Neuronal stem cell (in vitro differentiated cells): ENCODE results near the gene SPNS2.

ENCODE experiments used
- DNase-seq: peaks from one replicate; pipeline ENCODE4 v3.0.0-alpha.2; 2013; ENCODE audit warnings: low spot score
- H2AFZ ChIP-seq: one replicate; pipeline ENCODE4 v1.6.1; 2013; ENCODE audit warnings: mild to moderate bottlenecking, low read length, inconsistent platforms
- H2AK5ac ChIP-seq: 2 replicates; pipeline ENCODE4 v1.6.1; 2013; ENCODE audit warnings: low read depth, mild to moderate bottlenecking, inconsistent platforms, low read length, moderate library complexity, mixed read lengths
- H2BK120ac ChIP-seq: 2 replicates; pipeline ENCODE4 v1.6.1; 2013; ENCODE audit warnings: low read depth, mild to moderate bottlenecking, inconsistent platforms, low read length, moderate library complexity, mixed read lengths
- H2BK12ac ChIP-seq: one replicate; pipeline ENCODE4 v1.6.1; 2013; ENCODE audit warnings: low read length, inconsistent platforms
- H2BK15ac ChIP-seq: 2 replicates; pipeline ENCODE4 v1.6.1; 2013; ENCODE audit warnings: mild to moderate bottlenecking, low read length, inconsistent platforms, mixed read lengths
- H2BK5ac ChIP-seq: one replicate; pipeline ENCODE4 v1.6.1; 2013; ENCODE audit warnings: inconsistent platforms, mild to moderate bottlenecking, low read length, moderate library complexity
- H3K14ac ChIP-seq: one replicate; pipeline ENCODE4 v1.6.1; 2013; ENCODE audit warnings: low read length, inconsistent platforms
- H3K18ac ChIP-seq: 2 replicates; pipeline ENCODE4 v1.6.1; 2013; ENCODE audit warnings: low read length, inconsistent platforms
- H3K23ac ChIP-seq: 2 replicates; pipeline ENCODE4 v1.6.1; 2013; ENCODE audit warnings: low read depth, mild to moderate bottlenecking, mixed read lengths, low read length, inconsistent platforms; ENCODE audit not compliant: poor library complexity
- H3K27ac ChIP-seq: replicated peaks from 3 replicates; pipeline ENCODE4 v1.5.1; 2013; ENCODE audit warnings: low read length, inconsistent platforms
- H3K27me3 ChIP-seq, 3 experiments: 2 replicates each; pipeline ENCODE4 v1.6.1; 2013; ENCODE audit warnings: low read length in 3 of 3, mild to moderate bottlenecking in 2 of 3, inconsistent platforms in 1 of 3, low read depth in 1 of 3, mixed read lengths in 1 of 3, moderate library complexity in 1 of 3; ENCODE audit not compliant: control insufficient read depth in 3 of 3, insufficient read depth in 3 of 3
- H3K36me3 ChIP-seq, 2 donors: replicated peaks in 1 of 2; 2 replicates each; pipeline ENCODE4 v1.6.1; 2013; ENCODE audit warnings: low read length in 2 of 2; ENCODE audit not compliant: control insufficient read depth in 2 of 2, insufficient read depth in 2 of 2
- H3K4ac ChIP-seq: 2 replicates; pipeline ENCODE4 v1.6.1; 2013; ENCODE audit warnings: inconsistent platforms, mild to moderate bottlenecking, low read length, moderate library complexity
- H3K4me1 ChIP-seq, 2 donors: 1 replicate in 1 of 2; 2 replicates in 1 of 2; pipeline ENCODE4 v1.6.1; 2013; ENCODE audit warnings: low read length in 2 of 2, low read depth in 1 of 2; ENCODE audit not compliant: control insufficient read depth in 2 of 2, insufficient read depth in 1 of 2
- H3K4me2 ChIP-seq: one replicate; pipeline ENCODE4 v1.6.1; 2013; ENCODE audit warnings: mild to moderate bottlenecking, low read length, inconsistent platforms; ENCODE audit not compliant: insufficient read depth, poor library complexity, severe bottlenecking
- H3K4me3 ChIP-seq, 2 donors: 2 replicates each; pipeline ENCODE4 v1.5.1; 2013; ENCODE audit warnings: low read length in 2 of 2, mild to moderate bottlenecking in 2 of 2, inconsistent platforms in 1 of 2, moderate library complexity in 1 of 2
- H3K79me1 ChIP-seq: one replicate; pipeline ENCODE4 v1.6.1; 2013; ENCODE audit warnings: low read depth, mild to moderate bottlenecking, inconsistent platforms, low read length, moderate library complexity
- H3K9ac ChIP-seq: one replicate; pipeline ENCODE4 v1.6.1; 2013; ENCODE audit warnings: mild to moderate bottlenecking, low read depth, low read length, inconsistent platforms; ENCODE audit not compliant: poor library complexity
- H3K9me3 ChIP-seq, 2 donors: replicated peaks in 1 of 2; 2 replicates each; pipeline versions ENCODE3 to v1.6.1; 2013; ENCODE audit warnings: low read length in 2 of 2, mild to moderate bottlenecking in 2 of 2, inconsistent platforms in 1 of 2, low read depth in 1 of 2, mixed read lengths in 1 of 2, moderate library complexity in 1 of 2; ENCODE audit not compliant: control insufficient read depth in 2 of 2, insufficient read depth in 1 of 2
- H4K8ac ChIP-seq: one replicate; pipeline ENCODE4 v1.6.1; 2013; ENCODE audit warnings: low read depth, mild to moderate bottlenecking, inconsistent platforms, low read length, moderate library complexity
- H4K91ac ChIP-seq: one replicate; pipeline ENCODE4 v1.6.1; 2013; ENCODE audit warnings: low read length, low read depth, mild to moderate bottlenecking, inconsistent platforms; ENCODE audit not compliant: poor library complexity
- WGBS, 2 donors: extraction: QIAGEN DNeasy Blood & Tissue Kit; methylation state at CpG; one replicate each; pipeline ENCODE4 v1.1.7; 2013; ENCODE audit warnings: missing lambda C conversion rate in 2 of 2, mixed read lengths in 1 of 2; ENCODE audit not compliant: insufficient read length in 2 of 2, insufficient replicate concordance in 1 of 2; ENCODE audit errors: extremely low coverage in 2 of 2; 5-methylcytosine and 5-hydroxymethylcytosine counted together

The SPNS2 gene

GRCh38 chr17:4548061-4548461 lies 49.4 kb downstream of the SPNS2 start:
- H3K36me3 ChIP-seq = peaks cover 53 to 81% of the 10 kb centered on the region in 2 donors

GRCh38 chr17:4548721-4549531 lies 50.2 kb downstream of the SPNS2 start:
- H4K8ac ChIP-seq = no peak overlapping the region
- no peaks in the 10 kb centered on the region for H3K9me3 ChIP-seq
- no CpG with 5 or more reads among the region's 24 CpGs for WGBS, 2 donors
- DNase-seq = no peak
- no peak overlapping the region for H2BK15ac ChIP-seq
- H2BK120ac ChIP-seq = no peak overlapping the region
- peaks cover 2 to 3% of the 10 kb centered on the region in 2 donors for H3K4me1 ChIP-seq
- no peak overlapping the region for H4K91ac ChIP-seq
- no peaks in the 10 kb centered on the region for H3K27me3 ChIP-seq
- no peak overlapping the region for H3K9ac ChIP-seq
- no peak overlapping the region for H2AK5ac ChIP-seq
- no peak overlapping the region for H2AFZ ChIP-seq
- no peak overlapping the region for H3K4me2 ChIP-seq
- H2BK12ac ChIP-seq = no peak overlapping the region
- no peak overlapping the region for H3K4ac ChIP-seq
- peaks cover 7% of the 10 kb centered on the region for H3K79me1 ChIP-seq
- peak overlapping the region; percentile 53 for H2BK5ac ChIP-seq
- H3K23ac ChIP-seq = peak overlapping the region; percentile 43
- peak overlapping the region; percentile 56 for H3K14ac ChIP-seq
- H3K27ac ChIP-seq = no peak overlapping the region
- H3K36me3 ChIP-seq = peaks cover 53 to 81% of the 10 kb centered on the region in 2 donors
- no peak overlapping the region for H3K4me3 ChIP-seq
- no peak overlapping the region for H3K18ac ChIP-seq

More at GRCh38 chr17:4548061-4548461, 49.4 kb downstream of the SPNS2 start:
- Histone ChIP-seq H3K9me3 (no peaks in the 10 kb centered on the region), H2BK15ac (no peak overlapping the region), H2BK5ac (peak overlapping the region; percentile 53), H2BK120ac (no peak overlapping the region), H3K27ac (no peak overlapping the region), H3K4me3 (no peak overlapping the region), H3K79me1 (peaks cover 7% of the 10 kb centered on the region), H4K91ac (no peak overlapping the region), H2AK5ac (no peak overlapping the region), H3K4me2 (no peak overlapping the region), H3K4ac (no peak overlapping the region), H4K8ac (no peak overlapping the region), H3K27me3 (no peaks in the 10 kb centered on the region), H3K14ac (no peak overlapping the region), H2BK12ac (no peak overlapping the region), H3K4me1 (peaks cover 0 to 3% of the 10 kb centered on the region in 2 donors), H3K23ac (no peak overlapping the region), H3K18ac (no peak overlapping the region), H2AFZ (no peak overlapping the region), H3K9ac (no peak overlapping the region)
- no peak for DNase-seq
- no CpG with 5 or more reads among the region's 18 CpGs for WGBS, 2 donors

DNA sequence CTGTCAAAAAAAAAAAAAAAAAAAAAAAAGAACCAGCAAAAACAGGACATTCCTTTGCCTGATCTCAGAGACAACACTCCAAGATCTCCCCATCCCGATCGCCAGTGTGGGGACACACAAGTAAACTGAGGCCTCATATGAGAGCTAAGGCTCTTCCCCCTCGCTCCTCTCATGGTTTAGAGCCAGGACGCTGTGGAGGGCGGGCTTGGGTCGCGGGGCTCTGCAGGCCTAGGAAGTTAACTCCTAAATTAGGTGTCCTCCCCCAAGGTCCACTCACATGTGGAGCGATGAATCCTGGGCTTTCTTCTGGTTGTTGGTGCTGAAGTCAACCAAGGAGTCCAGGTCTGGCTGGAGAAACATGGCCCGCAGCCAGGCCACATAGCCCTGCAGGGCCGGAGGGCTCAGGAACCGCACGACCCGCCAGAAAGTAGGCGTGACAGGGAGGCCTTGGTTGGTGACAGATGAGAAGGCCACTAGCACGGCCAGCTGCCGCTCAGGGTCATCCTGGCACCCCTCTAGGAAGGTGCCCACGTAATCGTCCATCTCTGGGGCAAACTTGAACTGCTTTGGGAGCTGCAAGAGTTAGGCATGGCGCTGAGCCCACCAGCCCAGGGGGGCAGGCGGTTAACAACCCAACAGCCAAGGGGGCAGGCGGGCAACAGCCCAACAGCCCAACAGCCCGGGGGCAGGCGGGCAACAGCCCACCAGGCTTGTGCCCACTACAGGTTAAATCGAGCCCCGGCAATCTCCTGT lies 51.3 kb downstream of the SPNS2 start:
- H3K9me3 ChIP-seq = no peaks in the 10 kb centered on the region
- peaks cover 49 to 80% of the 10 kb centered on the region in 2 donors for H3K36me3 ChIP-seq
- no peak overlapping the region for H3K4me2 ChIP-seq
- H2BK5ac ChIP-seq = no peak overlapping the region
- no peak overlapping the region for H3K4me3 ChIP-seq
- no peak overlapping the region for H4K8ac ChIP-seq
- H2BK15ac ChIP-seq = no peak overlapping the region
- H3K18ac ChIP-seq = no peak overlapping the region
- H3K14ac ChIP-seq = no peak overlapping the region
- H3K4me1 ChIP-seq = peaks cover 6 to 9% of the 10 kb centered on the region in 2 donors
- H3K9ac ChIP-seq = no peak overlapping the region
- no peak overlapping the region for H2AK5ac ChIP-seq
- no peak overlapping the region for H2AFZ ChIP-seq
- H4K91ac ChIP-seq = no peak overlapping the region
- H3K4ac ChIP-seq = no peak overlapping the region
- no CpG with 5 or more reads among the region's 25 CpGs for WGBS, 2 donors
- H2BK12ac ChIP-seq = no peak overlapping the region
- H3K23ac ChIP-seq = no peak overlapping the region
- no peak overlapping the region for H2BK120ac ChIP-seq
- no peak for DNase-seq
- H3K27ac ChIP-seq = no peak overlapping the region
- H3K27me3 ChIP-seq = no peaks in the 10 kb centered on the region
- H3K79me1 ChIP-seq = peaks cover 10% of the 10 kb centered on the region

DNA sequence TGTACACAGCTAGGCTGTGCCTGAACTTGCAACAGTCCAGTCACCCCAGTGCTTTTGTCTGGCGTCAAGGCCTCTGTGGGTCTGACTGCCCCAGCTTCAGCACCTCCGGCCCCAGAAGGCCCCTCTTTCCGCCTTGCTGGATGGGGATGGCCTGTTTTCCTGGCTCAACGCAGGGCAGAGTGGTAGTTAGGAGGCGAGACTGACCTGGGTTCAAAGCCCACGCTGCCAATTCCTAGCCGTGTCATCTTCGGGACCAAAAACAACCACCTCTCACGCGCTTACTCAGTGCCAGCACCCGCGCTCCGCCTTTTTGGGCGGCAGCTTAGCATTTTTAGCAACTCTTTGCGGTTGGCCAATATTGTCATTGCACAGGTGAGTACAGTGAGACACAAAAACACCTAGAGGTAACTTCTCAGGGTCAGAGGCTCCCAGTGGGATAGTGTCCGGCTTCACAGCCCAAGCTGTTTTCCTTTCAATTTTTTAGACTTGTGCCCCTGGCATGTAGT lies 51.9 kb downstream of the SPNS2 start:
- no peak for DNase-seq
- Histone ChIP-seq H3K4me3 (no peak overlapping the region), H4K8ac (no peak overlapping the region), H3K27ac (no peak overlapping the region), H2BK5ac (no peak overlapping the region), H2BK15ac (no peak overlapping the region), H3K14ac (no peak overlapping the region), H3K23ac (no peak overlapping the region), H3K36me3 (peaks cover 47 to 80% of the 10 kb centered on the region in 2 donors), H2AFZ (no peak overlapping the region), H3K18ac (no peak overlapping the region), H2AK5ac (no peak overlapping the region), H3K27me3 (no peaks in the 10 kb centered on the region), H2BK120ac (no peak overlapping the region), H3K9ac (no peak overlapping the region), H3K79me1 (peaks cover 11% of the 10 kb centered on the region), H3K4me1 (peaks cover 6 to 9% of the 10 kb centered on the region in 2 donors), H2BK12ac (no peak overlapping the region), H3K9me3 (no peaks in the 10 kb centered on the region), H3K4ac (no peak overlapping the region), H3K4me2 (no peak overlapping the region), H4K91ac (no peak overlapping the region)
- WGBS, 2 donors = no CpG with 5 or more reads among the region's 16 CpGs
